GM23338 (cell line): ENCODE results near the gene BCAS3. TPM values are rescaled to one million over a fixed set of nuclear protein-coding genes. Genes with fewer than 3 reads are reported as not detected.

Experiments used
- ATAC-seq: fragments of 200-7000 bp; cut with Tn5 transposase; 3 replicates; pipeline ENCODE4 v1.9.1; 2020
- DNase-seq: peaks from one replicate; pipeline ENCODE4 v3.0.0-alpha.2; 2015; ENCODE audit warnings: low spot score
- H2AFZ ChIP-seq: fragments of 200-600 bp; sonication (generic); 2 replicates; pipeline ENCODE4 v1.8.0; 2016; ENCODE audit warnings: antibody characterized with exemption, mild to moderate bottlenecking, moderate library complexity
- H3F3A ChIP-seq: fragments of 200-600 bp; sonication (generic); replicated peaks from 2 replicates; pipeline ENCODE4 v1.8.0; 2017; ENCODE audit warnings: antibody characterized with exemption, mixed run types, low read depth
- H3K27ac ChIP-seq: fragments of 200-600 bp; sonication (generic); 2 replicates; pipeline ENCODE4 v1.6.1; 2016; ENCODE audit warnings: low read depth
- H3K27me3 ChIP-seq: fragments of 200-600 bp; sonication (generic); 2 replicates; pipeline ENCODE4 v1.8.0; 2016; ENCODE audit warnings: mild to moderate bottlenecking, mixed run types, moderate library complexity; ENCODE audit not compliant: insufficient read depth
- H3K36me3 ChIP-seq: fragments of 200-600 bp; sonication (generic); 2 replicates; pipeline ENCODE4 v1.8.0; 2016; ENCODE audit warnings: mild to moderate bottlenecking; ENCODE audit not compliant: insufficient read depth
- H3K4me1 ChIP-seq: fragments of 200-600 bp; sonication (generic); 2 replicates; pipeline ENCODE4 v1.8.0; 2016; ENCODE audit warnings: mild to moderate bottlenecking, moderate library complexity; ENCODE audit not compliant: insufficient read depth
- H3K4me2 ChIP-seq: fragments of 200-600 bp; sonication (generic); 2 replicates; pipeline ENCODE4 v1.7.1; 2017; ENCODE audit warnings: mixed run types
- H3K4me3 ChIP-seq: fragments of 200-600 bp; sonication (generic); 2 replicates; pipeline ENCODE4 v1.6.1; 2016; ENCODE audit warnings: mixed run types
- H3K79me2 ChIP-seq: fragments of 200-600 bp; sonication (generic); replicated peaks from 2 replicates; pipeline ENCODE4 v1.8.0; 2017; ENCODE audit warnings: mild to moderate bottlenecking; ENCODE audit not compliant: insufficient read depth
- H3K9me2 ChIP-seq: fragments of 200-600 bp; sonication (generic); 2 replicates; pipeline ENCODE4 v1.8.0; 2017; ENCODE audit not compliant: insufficient read depth
- H4K20me1 ChIP-seq: fragments of 200-600 bp; sonication (generic); replicated peaks from 2 replicates; pipeline ENCODE4 v1.8.0; 2017; ENCODE audit warnings: mild to moderate bottlenecking; ENCODE audit not compliant: insufficient read depth
- H3K27ac Mint-ChIP-seq: 2 replicates; pipeline ENCODE4 v1.8.0; 2020; ENCODE audit warnings: inconsistent platforms, mild to moderate bottlenecking, moderate library complexity, mixed read lengths
- H3K27me3 Mint-ChIP-seq: 3 replicates; pipeline ENCODE4 v1.8.0; 2022; ENCODE audit warnings: low read depth, mild to moderate bottlenecking, moderate library complexity, mixed read lengths, inconsistent platforms; ENCODE audit not compliant: insufficient read depth, poor library complexity
- H3K36me3 Mint-ChIP-seq: 3 replicates; pipeline ENCODE4 v1.8.0; 2021; ENCODE audit warnings: low read depth, mild to moderate bottlenecking, inconsistent platforms, moderate library complexity, mixed read lengths
- H3K4me1 Mint-ChIP-seq: 3 replicates; pipeline ENCODE4 v1.8.0; 2020; ENCODE audit warnings: mild to moderate bottlenecking, inconsistent platforms, mixed read lengths
- H3K4me3 Mint-ChIP-seq: 3 replicates; pipeline ENCODE4 v1.8.0; 2021; ENCODE audit warnings: moderate library complexity, mild to moderate bottlenecking, inconsistent platforms, mixed read lengths
- H3K9me3 Mint-ChIP-seq: 3 replicates; pipeline ENCODE4 v1.8.0; 2020; ENCODE audit warnings: moderate library complexity, mild to moderate bottlenecking, inconsistent platforms, mixed read lengths
- CREB1 ChIP-seq: fragments of 250-450 bp; sonication (Bioruptor Pico); IDR thresholded peaks from 2 replicates; pipeline ENCODE4 v1.5.0; 2020; ENCODE audit warnings: low read depth, mild to moderate bottlenecking, moderate library complexity
- CTCF ChIP-seq, 2 experiments: fragments of 200-600 bp in 1 of 2; sonication (generic) in 1 of 2; conservative IDR thresholded peaks; 2 replicates each; pipeline versions ENCODE4 v1.5.1 to v1.6.1; 2016 to 2017; ENCODE audit warnings: antibody characterized with exemption in 2 of 2, low read depth in 2 of 2, mild to moderate bottlenecking in 2 of 2, moderate library complexity in 1 of 2
- ETS1 ChIP-seq: IDR thresholded peaks from 2 replicates; pipeline ENCODE4 v1.6.1; 2016; ENCODE audit warnings: antibody characterized with exemption
- EZH2 ChIP-seq: fragments of 200-600 bp; sonication (generic); IDR thresholded peaks from one replicate; pipeline ENCODE4 v1.8.0; 2017; ENCODE audit warnings: antibody characterized with exemption, mild to moderate bottlenecking, low read depth; ENCODE audit not compliant: unreplicated experiment
- EZH2phosphoT487 ChIP-seq: fragments of 200-600 bp; sonication (generic); IDR thresholded peaks from one replicate; pipeline ENCODE4 v1.8.1; 2018; ENCODE audit warnings: antibody characterized with exemption; ENCODE audit not compliant: unreplicated experiment
- JUNB ChIP-seq: IDR thresholded peaks from one replicate; pipeline ENCODE4 v1.6.1; 2016; ENCODE audit warnings: antibody characterized with exemption; ENCODE audit not compliant: unreplicated experiment
- NANOG ChIP-seq: IDR thresholded peaks from 2 replicates; pipeline ENCODE4 v1.6.1; 2016; ENCODE audit warnings: antibody characterized with exemption, borderline replicate concordance
- POLR2AphosphoS5 ChIP-seq: IDR thresholded peaks from 2 replicates; pipeline ENCODE4 v1.6.1; 2016; ENCODE audit warnings: antibody characterized with exemption, low read depth
- REST ChIP-seq: IDR thresholded peaks from one replicate; pipeline ENCODE4 v1.6.1; 2018; ENCODE audit warnings: antibody characterized with exemption; ENCODE audit not compliant: unreplicated experiment
- STAT1 ChIP-seq: IDR thresholded peaks from one replicate; pipeline ENCODE4 v1.6.1; 2016; ENCODE audit warnings: antibody characterized with exemption; ENCODE audit not compliant: unreplicated experiment
- ZNF114 ChIP-seq: fragments of 250-450 bp; sonication (Bioruptor Pico); IDR thresholded peaks from 2 replicates; pipeline ENCODE4 v1.5.0; 2020; ENCODE audit warnings: mild to moderate bottlenecking, moderate library complexity
- ZNF331 ChIP-seq: fragments of 250-450 bp; sonication (Bioruptor Pico); IDR thresholded peaks from 2 replicates; pipeline ENCODE4 v1.5.0; 2020; ENCODE audit warnings: low read depth, mild to moderate bottlenecking, moderate library complexity
- ZNF462 ChIP-seq: fragments of 250-450 bp; sonication (Bioruptor Pico); IDR thresholded peaks from 2 replicates; pipeline ENCODE4 v1.5.0; 2020; ENCODE audit warnings: mild to moderate bottlenecking, moderate library complexity
- polyA plus RNA-seq: library from polyadenylated mRNA; unstranded; fragments of >200 nt; fragmentation: Nextera tagmentation; extraction: Ambion mirVana; gene quantifications from 2 replicates; pipeline ENCODE4 v1.2.1, GENCODE V29; 2016
- total RNA-seq: library from RNA; depleted of rRNA; stranded (reverse); fragments of >200 nt; shearing (Covaris generic); gene quantifications from 2 replicates; pipeline ENCODE4 v1.2.3, GENCODE V29; 2014

Gene BCAS3
- total and polyA plus RNA-seq, 2 experiments from 2014 or later: 8.2 to 28.0 TPM

GRCh38 chr17:61362852-61363600 lies 685.4 kb downstream of the BCAS3 start:
- no peak overlapping the region for H3K4me2 ChIP-seq
- no peaks in the 10 kb centered on the region for H3K27me3 ChIP-seq
- DNase-seq (no peak), ATAC-seq (no peak)
- H2AFZ ChIP-seq: no peak overlapping the region
- no peak overlapping the region for H3K4me3 Mint-ChIP-seq
- no peaks in the 10 kb centered on the region for H3K4me1 ChIP-seq
- no peak overlapping the region for H3K27ac ChIP-seq
- no peak overlapping the region for H3K4me3 ChIP-seq
- H3F3A ChIP-seq: no peaks in the 10 kb centered on the region
- H3K36me3 Mint-ChIP-seq: no peaks in the 10 kb centered on the region
- no peak for TF ChIP-seq EZH2
- no peak for TF ChIP-seq CTCF (conservative IDR thresholded peaks at IDR 0.05; ENCODE audit: low read depth in 2 of 2)
- no peak for TF ChIP-seq REST
- no peak for TF ChIP-seq ETS1
- TF ChIP-seq ZNF114 (CRISPR knock-in tag): no peak
- no peak for TF ChIP-seq EZH2phosphoT487
- TF ChIP-seq JUNB: no peak
- no peak for TF ChIP-seq CREB1 (CRISPR knock-in tag)
- TF ChIP-seq ZNF462 (CRISPR knock-in tag): no peak
- no peak for TF ChIP-seq NANOG
- TF ChIP-seq POLR2AphosphoS5: no peak
- TF ChIP-seq ZNF331 (CRISPR knock-in tag): no peak
- TF ChIP-seq STAT1: no peak
- no peaks in the 10 kb centered on the region for H4K20me1 ChIP-seq
- no peak overlapping the region for H3K27ac Mint-ChIP-seq
- no peaks in the 10 kb centered on the region for H3K79me2 ChIP-seq
- peaks cover 7% of the 10 kb centered on the region; the same call in 2 of the 3 replicates for H3K4me1 Mint-ChIP-seq
- H3K9me3 Mint-ChIP-seq: no peaks in the 10 kb centered on the region
- no peaks in the 10 kb centered on the region for H3K36me3 ChIP-seq
- no peaks in the 10 kb centered on the region for H3K9me2 ChIP-seq
- H3K27me3 Mint-ChIP-seq: peaks cover 1% of the 10 kb centered on the region
